Measurements from ENCODE around the gene SIX2. TPM values are rescaled to one million over a fixed set of nuclear protein-coding genes. Genes with fewer than 3 reads are reported as not detected.

Gene SIX2
- total RNA-seq, 1 experiment from 2014 or later = 0.51 TPM

- in situ Hi-C loops (cut with HindIII; ENCODE audit: low pct_unique_long_range_greater_than_20kb, low sequenced_read_pairs) = no loop called here
- ATAC-seq = peak; percentile 87
- no peak for DNase-seq (ENCODE audit: low read depth, low spot score)
- Histone ChIP-seq H3K4me1 (ENCODE audit: control insufficient read depth, insufficient read depth, low read length) (0 out of 2 replicates have a peak, but pooled peaks cover 4% of the 10 kb centered on the region), H3K9me3 (ENCODE audit: control insufficient read depth, insufficient read depth, low read depth, low read length) (no peaks in the 10 kb centered on the region), H3K4me3 (ENCODE audit: low read depth in 2 of 2, low read length in 2 of 2) (peak overlapping the region; percentile 32 to 49), H3K27me3 (ENCODE audit: control insufficient read depth, insufficient read depth, low read length) (no peaks in the 10 kb centered on the region; the same call in 1 of the 2 replicates), H3K27ac (ENCODE audit: low read length) (no peak overlapping the region), H3K36me3 (ENCODE audit: control insufficient read depth, insufficient read depth, low read length) (no peaks in the 10 kb centered on the region)
- ChIA-PET POLR2A (interaction anchor here (0.6 kb wide), 1 partner anchor 810 kb away, joined by 4 read pairs; no protein-coding TSS in a partner anchor), CTCF (interaction anchor here (0.5 to 2.9 kb wide), 9 partner anchors 15 to 712 kb away, joined by 3 to 21 read pairs (median 4); no protein-coding TSS in a partner anchor)
- TF ChIP-seq CTCF (IDR thresholded peaks at IDR 0.05) = peak; percentile 96
- TF ChIP-seq POLR2AphosphoS5 (IDR thresholded peaks at IDR 0.05; ENCODE audit: low read depth, low read length) = no peak
- intact Hi-C loops (cut with micrococcal nuclease; ENCODE audit: unreplicated experiment) = loop anchor here (5.0 to 10.0 kb wide), 3 partner anchors 563 to 911 kb away; no protein-coding TSS in a partner anchor
- BruUV-seq (replicated peaks) = no TSS peak
These were observed 53.5 kb downstream of the SIX2 start for GRCh38 chr2:44955593-44956392.

Other genes starting within 250 kb of the SIX2 start
- 0.21 TPM for gene SIX3, start 67.8 kb downstream of the SIX2 start, total RNA-seq (2021; ENCODE audit: unreplicated experiment)